SK-N-SH (cell line): ENCODE measurements around the gene DNASE1L2. TPM values are rescaled to one million over a fixed set of nuclear protein-coding genes. Genes with fewer than 3 reads are reported as not detected.

ENCODE experiments used
- CTCF ChIA-PET: fragments of 300-600, 350-600 bp; formaldehyde crosslinking; extraction: SDS; loops from one replicate; lab custom pipeline; 2021; lab: Yijun Ruan, JAX
- POLR2A ChIA-PET: fragments of 350-600 bp; sonication (Branson Sonifier 250); formaldehyde crosslinking; extraction: SDS; loops from one replicate; lab custom pipeline; 2020; ENCODE audit warnings: antibody characterized with exemption, inconsistent platforms; lab: Yijun Ruan, JAX
- DNase-seq: peaks from one replicate; pipeline ENCODE4 v3.0.0; 2012
- H2AFZ ChIP-seq: fragments of 200-600 bp; sonication (generic); 2 replicates; pipeline ENCODE4 v1.8.1; 2016; ENCODE audit warnings: antibody characterized with exemption, mild to moderate bottlenecking, low read depth
- H3F3A ChIP-seq: fragments of 200-600 bp; sonication (generic); replicated peaks from 2 replicates; pipeline ENCODE3; 2016; ENCODE audit warnings: antibody characterized with exemption, mild to moderate bottlenecking; ENCODE audit not compliant: insufficient read depth
- H3K27ac ChIP-seq, 2 experiments: fragments of 200-500 bp in 1 of 2; fragments of 200-600 bp in 1 of 2; sonication (Bioruptor generic) in 1 of 2; sonication (generic), shearing (Covaris generic) in 1 of 2; 2 replicates each; pipeline versions ENCODE4 v1.5.1 to v1.6.1; 2014 to 2016; ENCODE audit warnings: low read depth in 2 of 2, inconsistent platforms in 1 of 2, low read length in 1 of 2, mild to moderate bottlenecking in 1 of 2, mixed read lengths in 1 of 2
- H3K27me3 ChIP-seq: fragments of 200-600 bp; sonication (generic), shearing (Covaris generic); 2 replicates; pipeline ENCODE4 v1.6.1; 2016; ENCODE audit warnings: mixed run types; ENCODE audit not compliant: insufficient read depth
- H3K36me3 ChIP-seq, 2 experiments: fragments of 200-500 bp in 1 of 2; fragments of 200-600 bp in 1 of 2; sonication (Bioruptor generic) in 1 of 2; sonication (generic) in 1 of 2; replicated peaks in 1 of 2; 2 replicates each; pipeline versions ENCODE3 to v1.5.1; 2014 to 2016; ENCODE audit warnings: low read length in 1 of 2, mild to moderate bottlenecking in 1 of 2; ENCODE audit not compliant: insufficient read depth in 2 of 2, control insufficient read depth in 1 of 2
- H3K4me1 ChIP-seq, 2 experiments: fragments of 200-500 bp in 1 of 2; fragments of 200-600 bp in 1 of 2; sonication (Bioruptor generic) in 1 of 2; sonication (generic), shearing (Covaris generic) in 1 of 2; 2 replicates each; pipeline versions ENCODE4 v1.5.1 to v1.6.1; 2014 to 2016; ENCODE audit warnings: low read depth in 1 of 2, low read length in 1 of 2, mixed run types in 1 of 2; ENCODE audit not compliant: insufficient read depth in 2 of 2, control insufficient read depth in 1 of 2
- H3K4me2 ChIP-seq: fragments of 200-600 bp; sonication (generic), shearing (Covaris generic); 2 replicates; pipeline ENCODE4 v1.6.1; 2017; ENCODE audit warnings: mixed run types
- H3K4me3 ChIP-seq, 2 experiments: fragments of 200-500 bp in 1 of 2; fragments of 200-600 bp in 1 of 2; sonication (Bioruptor generic) in 1 of 2; sonication (generic), shearing (Covaris generic) in 1 of 2; 2 replicates each; pipeline versions ENCODE4 v1.5.1 to v1.8.1; 2014 to 2016; ENCODE audit warnings: low read depth in 2 of 2, inconsistent platforms in 1 of 2, low read length in 1 of 2, mild to moderate bottlenecking in 1 of 2, mixed read lengths in 1 of 2, moderate library complexity in 1 of 2
- H3K79me2 ChIP-seq: fragments of 200-600 bp; sonication (generic); 2 replicates; pipeline ENCODE4 v1.8.1; 2017; ENCODE audit warnings: mild to moderate bottlenecking; ENCODE audit not compliant: insufficient read depth
- H3K9ac ChIP-seq: fragments of 200-600 bp; sonication (generic); 2 replicates; pipeline ENCODE4 v1.6.1; 2017; ENCODE audit warnings: mixed run types
- H3K9me2 ChIP-seq: fragments of 200-600 bp; sonication (generic); 2 replicates; pipeline ENCODE4 v1.6.1; 2017; ENCODE audit warnings: mixed run types
- H3K9me3 ChIP-seq: fragments of 200-600 bp; sonication (generic); 2 replicates; pipeline ENCODE4 v1.6.1; 2017; ENCODE audit warnings: mixed run types, mild to moderate bottlenecking, moderate library complexity
- H4K20me1 ChIP-seq: fragments of 200-600 bp; sonication (generic); 2 replicates; pipeline ENCODE4 v1.6.1; 2017; ENCODE audit warnings: mild to moderate bottlenecking, mixed run types; ENCODE audit not compliant: insufficient read depth
- CTCF ChIP-seq: fragments of 200-600 bp; sonication (generic); IDR thresholded peaks from 2 replicates; pipeline ENCODE4 v1.6.1; 2017; ENCODE audit warnings: antibody characterized with exemption, mild to moderate bottlenecking, moderate library complexity
- EZH2phosphoT487 ChIP-seq: fragments of 200-600 bp; sonication (generic); IDR thresholded peaks from 2 replicates; pipeline ENCODE4 v1.6.1; 2017; ENCODE audit warnings: low read depth, mixed run types, mild to moderate bottlenecking, antibody characterized with exemption, moderate library complexity, borderline replicate concordance
- FOSL2 ChIP-seq: IDR thresholded peaks from 2 replicates; pipeline ENCODE4 v1.4.0; 2012; ENCODE audit warnings: low read depth, mild to moderate bottlenecking, moderate library complexity, borderline replicate concordance
- FOXM1 ChIP-seq: IDR thresholded peaks from 2 replicates; pipeline ENCODE4 v1.4.0; 2012; ENCODE audit warnings: low read depth, mild to moderate bottlenecking
- GABPA ChIP-seq: IDR thresholded peaks from 2 replicates; pipeline ENCODE4 v1.4.0; 2012; ENCODE audit warnings: low read depth, mild to moderate bottlenecking
- MEF2A ChIP-seq: IDR thresholded peaks from 2 replicates; pipeline ENCODE4 v1.4.0; 2012; ENCODE audit warnings: low read depth, borderline replicate concordance
- RCOR1 ChIP-seq: fragments of 150-350 bp; IDR thresholded peaks from 2 replicates; pipeline ENCODE4 v1.6.1; 2017; ENCODE audit warnings: antibody characterized with exemption, low read length
- RXRA ChIP-seq: IDR thresholded peaks from 2 replicates; pipeline ENCODE4 v1.4.0; 2012; ENCODE audit warnings: low read depth, mild to moderate bottlenecking, borderline replicate concordance
- SIN3A ChIP-seq: IDR thresholded peaks from 2 replicates; pipeline ENCODE4 v1.6.1; 2012; ENCODE audit warnings: low read depth, mild to moderate bottlenecking, low read length, moderate library complexity, borderline replicate concordance
- SMC3 ChIP-seq: IDR thresholded peaks from 2 replicates; pipeline ENCODE4 v1.6.1; 2012; ENCODE audit warnings: low read depth, low read length, improper control_type of control experiment
- USF1 ChIP-seq: IDR thresholded peaks from 2 replicates; pipeline ENCODE4 v1.4.0; 2012; ENCODE audit warnings: low read depth, borderline replicate concordance
- USF2 ChIP-seq: fragments of 150-350 bp; IDR thresholded peaks from 2 replicates; pipeline ENCODE4 v1.6.1; 2017; ENCODE audit warnings: antibody characterized with exemption, low read length, low read depth, borderline replicate concordance
- WGBS: methylation state at CpG from one replicate; pipeline ENCODE4 v1.1.6; 2017; ENCODE audit warnings: low lambda C conversion rate; 5-methylcytosine and 5-hydroxymethylcytosine counted together
- polyA plus RNA-seq, 3 experiments: library from polyadenylated mRNA; depleted of rRNA; stranded (reverse); fragments of >200 nt; gene quantifications; 2 replicates each; pipeline ENCODE4 v1.2.3, GENCODE V29; 2012
- TF ChIP-seq, protein P1 (sequence below): IDR thresholded peaks from 2 replicates; pipeline ENCODE4; 2012

The DNASE1L2 gene
- polyA plus RNA-seq, 1 of the 3 experiments (the other 2 are of a cell fraction) = 2.5 TPM

DNA sequence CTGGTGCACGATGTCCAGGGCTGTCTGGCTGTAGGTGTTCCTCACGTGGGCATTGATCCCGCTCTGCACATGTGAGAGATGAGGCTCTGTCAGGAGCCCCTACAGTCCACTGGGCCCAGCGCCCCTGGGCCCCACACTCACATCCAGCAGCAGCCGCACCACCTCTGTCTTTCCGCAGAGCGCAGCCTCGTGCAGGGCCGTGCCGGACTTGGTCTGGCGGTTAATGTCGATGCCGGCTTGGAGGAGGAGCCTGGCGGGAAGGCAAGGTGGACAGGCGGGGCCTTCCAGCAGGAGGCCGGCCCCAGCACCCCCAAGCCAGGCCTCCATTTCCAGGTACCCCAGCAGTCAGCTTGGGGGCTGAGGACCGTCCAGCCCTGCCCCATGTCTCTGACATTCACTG is 49.0 kb upstream of the DNASE1L2 start:
- Histone ChIP-seq H3K4me2 (no peak overlapping the region), H3K79me2 (no peaks in the 10 kb centered on the region), H3K9me2 (no peaks in the 10 kb centered on the region), H2AFZ (no peak overlapping the region), H3K4me3 (no peak overlapping the region), H3K9ac (no peak overlapping the region), H3K4me1 (no peaks in the 10 kb centered on the region), H3K27me3 (no peaks in the 10 kb centered on the region), H3K9me3 (no peaks in the 10 kb centered on the region), H3K27ac (no peak overlapping the region), H3F3A (no peaks in the 10 kb centered on the region), H3K36me3 (no peaks in the 10 kb centered on the region), H4K20me1 (no peaks in the 10 kb centered on the region)
- POLR2A ChIA-PET = no interaction called here
- DNase-seq = no peak
- WGBS = 92% methylated on average over 14 of the region's 17 CpGs
- CTCF ChIA-PET = no interaction called here
- TF ChIP-seq, protein P1, sequence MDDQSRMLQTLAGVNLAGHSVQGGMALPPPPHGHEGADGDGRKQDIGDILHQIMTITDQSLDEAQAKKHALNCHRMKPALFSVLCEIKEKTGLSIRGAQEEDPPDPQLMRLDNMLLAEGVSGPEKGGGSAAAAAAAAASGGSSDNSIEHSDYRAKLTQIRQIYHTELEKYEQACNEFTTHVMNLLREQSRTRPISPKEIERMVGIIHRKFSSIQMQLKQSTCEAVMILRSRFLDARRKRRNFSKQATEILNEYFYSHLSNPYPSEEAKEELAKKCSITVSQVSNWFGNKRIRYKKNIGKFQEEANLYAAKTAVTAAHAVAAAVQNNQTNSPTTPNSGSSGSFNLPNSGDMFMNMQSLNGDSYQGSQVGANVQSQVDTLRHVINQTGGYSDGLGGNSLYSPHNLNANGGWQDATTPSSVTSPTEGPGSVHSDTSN = no peak
- TF ChIP-seq USF2 (no peak), RXRA (no peak), RCOR1 (no peak), SMC3 (no peak), FOSL2 (no peak), FOXM1 (no peak), USF1 (no peak)

DNA sequence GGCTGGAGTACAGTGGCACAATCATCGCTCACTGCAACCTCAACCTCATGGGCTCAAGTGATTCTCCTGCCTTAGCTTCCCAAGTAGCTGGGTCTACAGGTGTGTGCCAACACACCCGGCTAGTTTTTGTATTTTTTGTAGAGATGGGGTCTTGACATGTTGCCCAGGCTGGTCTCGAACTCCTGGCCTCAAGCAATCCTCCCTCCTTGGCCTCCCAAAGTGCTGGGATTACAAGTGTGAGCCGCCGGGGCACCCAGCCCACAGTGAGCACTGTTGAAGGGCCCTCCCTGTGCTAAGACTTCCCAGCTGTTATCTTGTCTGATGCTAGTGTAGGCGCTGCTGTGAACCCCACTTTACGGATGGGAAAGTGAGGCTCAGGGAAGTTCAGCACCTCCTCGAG is 47.8 kb upstream of the DNASE1L2 start:
- no peak for DNase-seq
- Histone ChIP-seq H3K27ac (no peak overlapping the region), H3F3A (no peaks in the 10 kb centered on the region), H3K36me3 (no peaks in the 10 kb centered on the region), H2AFZ (no peak overlapping the region), H3K79me2 (no peaks in the 10 kb centered on the region), H4K20me1 (no peaks in the 10 kb centered on the region), H3K9me3 (no peaks in the 10 kb centered on the region), H3K27me3 (no peaks in the 10 kb centered on the region), H3K9me2 (no peaks in the 10 kb centered on the region), H3K4me1 (no peaks in the 10 kb centered on the region), H3K9ac (no peak overlapping the region), H3K4me3 (no peak overlapping the region), H3K4me2 (no peak overlapping the region)
- ChIA-PET CTCF (interaction anchor here (0.6 kb wide), 1 partner anchor 16 kb away, joined by 3 read pairs; no protein-coding TSS in a partner anchor), POLR2A (interaction anchor here (0.6 kb wide), 1 partner anchor 133 kb away, joined by 3 read pairs; no protein-coding TSS in a partner anchor)
- no peak for TF ChIP-seq GABPA
- TF ChIP-seq USF1 = no peak
- TF ChIP-seq EZH2phosphoT487 = no peak
- no peak for TF ChIP-seq MEF2A
- TF ChIP-seq SIN3A = no peak
- no peak for TF ChIP-seq SMC3
- TF ChIP-seq CTCF = no peak
- WGBS = 82% methylated on average over 7 of the region's 8 CpGs
